Stimulated activated CD4-positive, alpha-beta T cell treated with anti-CD3 and anti-CD28 coated beads, Interleukin-12 subunit alpha, Interleukin-12 subunit beta, amount 100 ng/mL, for 4 hours (primary cell): Measurements from ENCODE around the gene LOX.

Experiments
- DNase-seq: peaks from one replicate; pipeline ENCODE4 v3.0.0-alpha.2; 2020

The LOX gene, protein sequence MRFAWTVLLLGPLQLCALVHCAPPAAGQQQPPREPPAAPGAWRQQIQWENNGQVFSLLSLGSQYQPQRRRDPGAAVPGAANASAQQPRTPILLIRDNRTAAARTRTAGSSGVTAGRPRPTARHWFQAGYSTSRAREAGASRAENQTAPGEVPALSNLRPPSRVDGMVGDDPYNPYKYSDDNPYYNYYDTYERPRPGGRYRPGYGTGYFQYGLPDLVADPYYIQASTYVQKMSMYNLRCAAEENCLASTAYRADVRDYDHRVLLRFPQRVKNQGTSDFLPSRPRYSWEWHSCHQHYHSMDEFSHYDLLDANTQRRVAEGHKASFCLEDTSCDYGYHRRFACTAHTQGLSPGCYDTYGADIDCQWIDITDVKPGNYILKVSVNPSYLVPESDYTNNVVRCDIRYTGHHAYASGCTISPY

DNA sequence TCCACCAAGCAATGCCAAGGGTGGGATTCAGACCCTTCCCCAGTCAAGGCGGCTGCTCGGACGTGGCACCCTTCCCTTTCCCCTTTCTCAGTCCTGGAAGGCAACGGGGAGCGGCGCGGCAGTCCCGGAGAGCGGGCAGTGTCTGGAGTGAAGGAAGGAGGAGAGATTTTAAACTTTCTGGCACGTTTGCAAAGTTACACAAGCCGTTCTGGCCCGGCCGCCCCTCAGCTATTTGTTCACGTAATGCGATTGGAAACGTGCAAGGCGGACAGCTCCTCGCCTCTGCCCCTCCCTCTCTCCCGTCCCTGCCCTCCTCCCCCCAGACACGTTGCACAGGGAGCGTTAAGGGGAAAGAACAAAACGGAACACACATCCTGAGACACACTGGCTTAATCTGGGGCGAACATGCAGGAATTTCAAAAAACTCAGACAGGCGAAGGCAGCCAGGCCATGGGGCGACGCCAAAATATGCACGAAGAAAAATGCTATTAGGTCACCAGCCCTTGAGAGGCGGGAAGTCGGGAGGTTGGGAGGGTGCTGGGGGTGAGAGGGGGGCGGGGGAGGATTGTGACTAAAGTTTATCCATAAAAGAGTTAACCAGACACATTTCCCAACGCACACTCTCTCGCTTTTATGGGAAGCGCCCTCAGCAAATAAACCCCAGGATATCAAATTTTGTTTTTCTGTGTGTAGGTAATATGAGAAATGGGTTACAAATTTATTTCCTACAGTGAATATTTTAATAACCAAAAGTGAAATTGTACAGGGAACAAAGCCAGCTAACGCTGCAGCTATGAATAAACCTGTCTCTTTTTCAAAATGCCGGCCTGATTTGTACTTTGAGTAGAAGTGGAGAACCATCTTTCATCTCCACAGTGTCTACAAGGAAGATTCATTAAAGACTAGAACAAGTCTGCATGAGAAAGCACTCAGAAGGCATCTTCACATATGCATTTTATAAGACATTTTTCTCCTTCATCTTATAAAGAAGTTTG, at the start of gene LOX:
Gene LOX (minus strand): TSS at position 144 of the 995 bp plus-strand sequence. CDS start 274 bp downstream, outside the sequence.
- no peak for DNase-seq

DNA sequence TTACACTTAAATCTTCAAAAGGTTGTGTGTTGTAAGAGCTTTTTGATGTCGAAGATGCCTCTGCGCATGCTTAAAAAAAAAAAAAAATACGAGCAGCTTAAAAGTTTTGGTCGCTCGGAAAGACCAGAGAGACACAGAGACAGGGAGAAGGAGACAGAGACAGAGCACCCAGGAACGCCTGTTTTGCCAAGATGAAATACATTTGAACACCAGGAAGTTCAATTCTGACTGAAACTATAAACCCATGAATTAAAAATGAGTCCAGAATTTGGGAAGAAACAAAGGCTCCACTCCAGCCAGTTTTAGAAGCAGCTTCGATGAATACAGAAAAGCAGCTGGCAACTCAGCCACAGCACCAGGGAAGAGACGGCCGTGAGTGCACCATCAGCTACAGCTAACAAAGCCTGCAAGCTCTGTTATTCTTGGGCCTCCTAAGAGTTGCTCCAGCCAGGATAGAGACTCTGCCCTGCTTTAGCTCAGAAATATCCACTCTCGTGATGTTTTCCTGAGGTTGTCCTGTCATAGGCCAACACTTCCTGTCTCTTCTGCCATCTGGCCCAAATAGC, 48.8 kb upstream of the LOX start:
- DNase-seq = no peak

DNA sequence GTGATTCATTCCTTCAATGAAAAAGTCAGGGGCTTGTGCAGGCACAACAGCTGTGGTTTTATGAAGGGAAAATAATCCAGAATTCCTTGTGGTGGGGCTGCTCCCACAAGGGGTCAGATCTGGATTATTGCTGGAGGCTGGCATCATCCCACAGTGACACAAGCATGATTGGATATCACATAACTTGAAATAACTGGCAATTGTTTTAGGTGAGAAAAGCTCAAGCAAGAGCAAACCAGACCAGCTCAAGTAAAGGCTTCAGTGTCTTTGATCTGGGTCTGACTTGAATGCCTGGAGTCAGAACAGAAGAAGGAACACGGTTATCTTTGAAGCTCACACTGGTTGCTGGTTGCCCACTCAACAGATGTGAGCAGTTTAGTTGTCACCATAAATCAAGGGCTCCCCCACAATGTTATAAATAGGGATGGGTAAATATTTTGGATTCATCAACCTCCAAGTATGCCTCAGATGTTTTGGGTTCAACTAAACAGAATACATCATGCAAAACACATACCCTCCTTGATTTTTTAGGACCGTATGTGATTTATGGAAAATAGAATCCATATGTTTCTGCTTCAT, 48.2 kb upstream of the LOX start:
- DNase-seq = no peak

DNA sequence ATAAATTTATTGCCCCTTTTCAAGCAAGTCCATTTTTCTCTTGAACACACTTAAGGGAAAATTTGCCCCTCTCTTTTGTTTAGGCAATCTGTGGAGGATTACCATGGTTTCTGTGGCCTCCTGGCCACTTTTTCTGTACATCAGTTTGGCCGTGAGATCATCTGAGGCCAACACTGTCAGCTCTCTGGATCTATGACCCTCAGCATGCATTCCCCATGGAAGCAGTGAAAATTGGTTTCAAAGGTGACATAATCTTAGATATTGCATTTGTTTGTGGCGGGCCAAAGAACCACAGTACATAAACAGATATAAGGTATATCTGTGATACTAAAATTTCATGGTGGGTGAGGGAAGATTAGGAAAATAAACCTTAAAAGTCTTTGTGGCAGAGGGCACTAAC, 46.7 kb upstream of the LOX start:
- DNase-seq = no peak

DNA sequence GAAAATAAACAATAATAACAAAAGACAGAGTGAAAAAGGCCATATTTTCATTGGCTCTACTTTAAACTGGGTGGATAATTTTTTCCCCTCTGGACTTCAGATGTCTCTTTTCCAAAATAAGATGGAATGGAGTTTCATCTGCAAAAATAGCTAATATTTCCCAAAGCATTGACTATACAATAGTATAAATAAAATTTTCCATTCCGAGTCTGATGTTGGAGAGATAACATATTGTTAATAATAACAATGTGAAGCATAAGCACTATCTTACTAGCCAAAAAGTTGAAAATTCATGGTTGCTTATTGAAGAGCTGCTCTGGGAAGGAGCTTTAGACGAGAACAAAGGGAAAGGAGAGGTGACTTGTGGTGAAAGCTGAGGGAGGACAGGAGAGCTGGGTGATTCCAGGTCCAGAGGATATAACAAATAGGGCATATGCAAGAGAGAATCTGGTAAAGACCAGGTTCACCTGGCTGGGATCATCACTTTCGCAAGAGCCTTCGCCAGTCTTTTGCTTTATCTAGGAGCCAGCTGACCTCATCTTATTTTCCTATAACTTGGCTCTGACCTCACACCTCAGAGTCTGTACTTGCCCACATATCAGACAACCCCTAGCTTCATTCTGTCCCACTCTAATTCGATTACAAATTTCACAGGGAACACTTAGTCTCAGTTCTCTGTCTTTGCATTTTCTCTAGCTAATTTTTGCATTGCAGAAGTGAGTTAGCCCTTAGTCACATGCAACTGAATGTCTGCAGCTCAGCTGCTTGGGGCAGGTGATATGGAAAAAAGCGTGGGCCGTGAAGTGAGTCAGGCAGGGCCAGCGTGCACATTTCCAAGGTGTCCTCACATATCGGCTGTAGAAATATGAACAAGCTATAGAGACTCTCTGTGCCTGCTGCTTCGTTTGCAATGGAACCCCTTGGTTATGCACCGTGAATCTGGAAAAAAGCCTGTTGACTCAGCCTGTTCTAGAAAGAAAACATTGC, 43.7 kb upstream of the LOX start:
- DNase-seq = no peak

DNA sequence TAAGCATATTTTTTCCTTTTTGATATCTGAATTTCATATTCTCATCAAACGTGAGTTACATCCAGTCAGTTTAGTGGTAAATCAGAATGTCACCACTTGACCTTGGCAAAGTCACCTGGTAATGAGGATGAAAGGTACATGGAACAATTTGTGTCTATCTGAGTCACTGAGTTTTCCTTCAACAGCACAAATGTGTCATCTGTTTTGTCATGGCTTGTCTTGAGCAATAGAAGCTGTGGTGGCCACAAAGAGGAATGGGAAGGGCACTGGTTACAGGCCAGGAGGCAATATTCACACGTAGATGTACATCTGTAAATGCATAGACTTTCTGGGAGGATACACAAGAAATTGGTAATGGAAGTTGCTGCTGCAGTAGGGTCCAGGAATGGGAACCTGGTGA, 42.9 kb upstream of the LOX start:
- DNase-seq = no peak

DNA sequence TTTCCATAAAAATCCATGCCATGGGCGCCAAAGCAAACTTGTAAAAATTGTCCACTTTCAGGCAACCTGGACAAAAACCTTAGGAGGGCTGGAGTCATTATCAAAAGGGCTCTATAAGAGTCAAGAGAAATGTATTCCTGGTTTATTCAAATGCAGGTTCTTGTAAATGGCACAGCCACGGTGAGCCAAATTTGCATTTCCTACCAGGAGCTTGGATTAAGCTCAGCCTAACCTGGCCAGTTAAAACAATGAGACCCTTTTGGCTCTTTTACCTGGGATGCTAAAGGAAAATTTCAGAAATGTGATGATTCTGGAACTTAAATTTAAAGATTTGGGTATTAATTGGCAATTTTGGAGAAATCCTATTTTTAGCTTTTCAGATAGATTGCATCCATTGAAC, 42.4 kb upstream of the LOX start:
- DNase-seq = no peak

DNA sequence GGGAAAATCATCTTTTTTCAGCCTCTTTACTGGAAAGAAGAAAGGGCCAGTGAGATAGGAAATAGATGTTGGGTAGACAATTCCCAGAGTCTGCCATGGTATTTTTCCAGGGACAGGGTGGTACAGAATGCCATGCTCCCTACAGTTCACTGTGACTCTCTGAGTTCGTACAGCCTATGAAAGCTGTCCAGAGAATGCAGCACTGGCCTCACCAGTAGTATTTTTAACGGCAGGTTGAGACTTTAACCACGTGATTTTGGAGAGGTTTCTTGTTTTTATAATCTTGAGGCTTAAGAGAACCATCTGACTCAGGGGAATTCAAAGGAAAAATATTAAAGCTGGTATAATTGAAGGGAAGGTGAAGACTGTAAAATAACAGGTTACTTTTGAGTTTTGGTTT, 41.1 kb upstream of the LOX start:
- no peak for DNase-seq

DNA sequence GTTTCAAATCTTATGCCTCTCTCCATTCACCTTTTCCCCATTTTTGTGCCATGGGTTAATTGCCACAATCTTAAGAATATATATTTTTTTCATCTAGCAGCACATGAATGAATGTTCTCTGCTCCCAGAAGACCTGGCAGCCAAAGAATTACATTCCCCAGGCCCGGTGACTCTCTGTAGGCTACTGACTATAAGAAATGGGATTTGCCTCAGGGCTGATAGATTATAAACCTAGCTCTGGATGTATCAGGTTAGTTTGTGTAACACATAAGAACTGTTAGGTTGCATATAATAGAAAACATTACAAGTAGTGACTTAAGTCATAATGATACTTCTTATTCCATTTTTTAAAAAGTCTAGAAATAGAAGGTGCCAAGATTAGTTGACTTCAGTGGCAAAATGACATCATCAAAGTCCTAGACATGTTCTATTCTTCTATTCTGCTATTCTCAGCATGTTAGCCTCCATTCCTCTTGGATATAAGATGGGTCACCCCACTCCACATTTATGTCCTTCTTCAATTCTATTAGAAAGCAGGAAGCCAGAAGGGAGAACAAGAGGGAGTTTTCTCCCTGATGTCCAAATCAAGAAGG, 40.4 kb upstream of the LOX start:
- DNase-seq = no peak

DNA sequence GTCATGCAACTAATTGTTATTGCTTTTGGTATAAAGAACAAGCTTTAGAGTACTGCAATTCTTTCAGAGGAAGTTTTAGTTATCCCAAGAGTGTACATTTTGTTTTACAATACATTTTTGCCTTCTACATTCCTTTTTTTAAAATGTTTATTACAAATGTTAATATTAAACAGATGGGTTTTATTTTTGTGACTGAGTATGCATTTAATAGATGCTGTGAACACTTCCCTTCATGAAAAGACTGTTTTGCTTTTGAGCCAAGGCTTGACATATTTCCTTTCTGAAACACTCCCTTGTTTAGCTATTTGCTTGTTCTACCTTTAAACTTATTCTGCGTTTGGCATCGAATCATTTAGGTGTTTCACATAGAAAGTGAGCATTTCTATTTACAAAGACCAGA, 36.4 kb upstream of the LOX start:
- DNase-seq = no peak

DNA sequence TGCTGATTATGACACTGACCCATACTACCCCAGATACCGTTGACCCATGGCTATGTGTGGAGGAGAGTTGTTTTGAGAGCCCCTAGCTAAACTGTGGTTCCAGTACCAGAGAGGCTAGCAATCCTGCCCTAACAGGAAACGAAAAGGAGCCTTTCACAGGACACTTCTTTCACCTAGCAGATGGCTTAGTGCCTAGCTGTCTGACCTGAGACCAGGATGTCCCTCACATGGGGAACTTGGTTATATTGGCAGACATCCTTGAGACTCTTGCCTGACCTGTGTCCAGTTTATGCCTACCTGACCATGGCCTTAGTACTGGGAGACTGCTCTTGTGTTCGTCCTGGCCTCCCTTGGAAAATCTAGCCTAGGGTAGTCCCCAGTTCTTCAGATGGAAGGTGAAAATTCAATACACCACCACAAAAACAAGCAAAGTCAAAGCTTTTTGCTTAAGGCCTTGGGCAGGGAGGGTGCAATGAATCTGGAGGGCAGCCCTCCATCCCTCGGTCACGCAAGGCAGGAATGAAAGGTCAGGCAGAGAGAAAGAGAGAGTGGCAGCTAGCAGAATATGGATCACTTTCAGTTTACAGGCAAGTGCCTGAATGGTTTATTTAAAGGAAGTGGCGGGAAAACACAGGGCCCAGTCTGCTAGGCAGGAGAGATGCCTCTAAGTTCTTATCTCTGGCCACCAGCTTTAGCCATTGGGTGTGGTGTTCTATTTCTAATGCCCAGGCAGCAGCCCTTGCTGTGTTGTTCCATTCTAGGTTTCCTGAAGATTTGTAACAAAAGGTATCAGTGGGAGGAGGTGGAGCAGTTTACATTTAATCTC, 34.9 kb upstream of the LOX start:
- DNase-seq = no peak

DNA sequence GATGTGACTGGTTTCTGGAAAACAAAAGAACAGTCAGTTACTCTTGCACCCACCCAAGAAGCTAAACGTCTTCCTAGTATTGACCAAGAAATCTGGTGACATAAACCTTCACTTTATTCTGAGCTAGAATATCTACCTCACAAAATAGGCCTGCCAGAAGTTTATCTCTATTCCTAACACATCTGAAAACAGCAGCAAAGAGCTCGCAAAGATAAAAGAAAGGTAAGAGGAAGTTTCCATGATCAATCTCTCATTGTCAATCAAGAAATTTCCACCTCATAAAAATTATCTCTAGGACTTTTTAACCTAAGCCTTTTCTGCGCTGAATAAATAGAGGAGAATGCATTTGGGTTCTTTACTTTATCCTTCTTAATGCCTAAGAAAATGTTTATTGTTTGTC, 34.0 kb upstream of the LOX start:
- no peak for DNase-seq

DNA sequence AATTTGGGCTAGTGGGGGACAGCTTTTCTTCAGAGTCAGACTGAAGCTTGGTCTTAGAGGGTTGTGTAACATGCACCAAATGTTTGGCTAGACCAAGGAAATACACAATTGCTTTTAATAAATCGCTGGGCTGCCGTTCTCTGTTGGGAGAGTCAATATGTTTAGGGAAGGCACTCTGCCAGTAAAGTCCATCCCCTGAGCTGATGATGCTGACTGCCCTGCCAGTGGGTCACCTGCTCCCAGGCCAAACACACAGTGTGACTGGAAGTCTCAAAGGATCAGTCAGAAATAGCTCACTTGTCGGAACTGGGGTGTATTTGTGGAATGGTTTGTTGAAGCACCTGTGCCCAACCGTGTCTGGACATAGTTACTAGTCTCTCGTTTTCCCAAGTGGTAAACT, 33.4 kb upstream of the LOX start:
- no peak for DNase-seq

DNA sequence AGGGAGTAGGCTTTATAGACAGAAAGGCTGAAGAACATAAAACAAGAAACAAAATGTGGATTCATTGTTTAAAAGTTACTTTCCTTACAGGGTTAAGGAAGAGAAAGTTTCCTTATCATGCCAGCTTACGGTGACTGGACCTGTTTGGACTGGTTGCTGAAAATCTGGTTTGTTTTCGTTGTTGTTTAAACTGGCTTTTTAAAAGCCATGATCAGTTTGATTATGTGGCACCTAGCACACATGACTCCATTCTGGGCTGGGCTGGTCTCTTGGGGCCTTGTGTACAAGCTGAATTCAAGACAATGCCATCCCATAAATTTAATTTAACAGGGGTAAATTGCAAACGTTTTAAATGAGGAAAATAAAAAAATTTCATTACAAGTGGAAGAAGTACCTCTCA, 32.9 kb upstream of the LOX start:
- DNase-seq = no peak

DNA sequence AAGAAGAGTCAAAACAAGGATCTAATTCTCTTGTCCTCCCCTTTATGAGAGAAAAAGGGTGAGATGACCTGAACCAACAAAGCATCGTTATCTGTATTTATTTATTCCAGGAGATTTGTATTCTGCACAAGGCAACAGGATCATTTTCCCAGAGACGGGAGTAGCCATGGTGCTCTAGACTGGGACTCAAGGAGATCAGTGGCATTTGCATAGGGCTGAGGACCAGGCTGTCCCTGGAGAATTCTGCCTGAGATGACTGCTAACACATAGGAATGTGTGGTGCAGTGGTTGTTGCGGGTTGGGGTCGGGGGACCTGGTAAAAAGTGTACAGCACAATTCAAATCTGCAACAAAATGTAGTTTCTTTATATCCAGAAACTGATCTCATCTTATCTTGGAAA, 29.0 kb upstream of the LOX start:
- DNase-seq = no peak

DNA sequence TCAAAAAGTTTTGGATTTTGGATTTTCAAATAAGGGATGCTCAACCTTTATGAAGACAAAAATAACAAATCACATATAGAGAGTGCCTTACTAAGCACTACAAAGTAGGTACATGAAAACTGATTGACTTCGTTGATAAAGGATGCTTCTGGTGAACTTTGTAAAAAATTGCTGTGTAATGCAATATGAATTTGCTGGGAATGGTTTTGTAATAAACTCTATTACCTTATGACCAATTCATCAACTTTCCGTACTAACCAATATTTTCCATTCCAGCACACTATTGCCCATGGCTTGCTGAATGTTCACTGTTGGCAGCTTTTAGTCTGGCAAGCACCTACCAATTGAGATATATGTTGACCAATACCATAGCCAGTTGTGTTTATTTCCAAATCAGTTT, 27.9 kb upstream of the LOX start:
- no peak for DNase-seq

DNA sequence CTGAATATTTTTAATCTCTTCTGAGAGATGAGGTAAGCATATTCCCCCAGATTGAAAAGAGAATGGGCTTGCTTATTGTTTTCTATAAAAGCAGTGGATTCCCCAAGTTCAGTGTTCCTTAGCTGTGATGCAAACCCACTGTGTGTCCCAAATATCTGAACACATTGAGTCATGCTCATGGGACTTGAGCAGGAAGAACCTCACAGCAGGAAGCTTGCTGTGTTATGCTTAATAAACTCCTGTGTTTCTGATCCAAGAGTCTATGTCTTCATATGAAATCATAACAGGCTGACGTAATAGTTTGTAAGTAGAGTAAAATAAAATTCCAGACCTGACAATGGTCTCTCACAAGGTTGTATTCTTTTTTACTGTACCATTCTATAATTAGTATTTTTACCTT, 24.8 kb upstream of the LOX start:
- DNase-seq = no peak

DNA sequence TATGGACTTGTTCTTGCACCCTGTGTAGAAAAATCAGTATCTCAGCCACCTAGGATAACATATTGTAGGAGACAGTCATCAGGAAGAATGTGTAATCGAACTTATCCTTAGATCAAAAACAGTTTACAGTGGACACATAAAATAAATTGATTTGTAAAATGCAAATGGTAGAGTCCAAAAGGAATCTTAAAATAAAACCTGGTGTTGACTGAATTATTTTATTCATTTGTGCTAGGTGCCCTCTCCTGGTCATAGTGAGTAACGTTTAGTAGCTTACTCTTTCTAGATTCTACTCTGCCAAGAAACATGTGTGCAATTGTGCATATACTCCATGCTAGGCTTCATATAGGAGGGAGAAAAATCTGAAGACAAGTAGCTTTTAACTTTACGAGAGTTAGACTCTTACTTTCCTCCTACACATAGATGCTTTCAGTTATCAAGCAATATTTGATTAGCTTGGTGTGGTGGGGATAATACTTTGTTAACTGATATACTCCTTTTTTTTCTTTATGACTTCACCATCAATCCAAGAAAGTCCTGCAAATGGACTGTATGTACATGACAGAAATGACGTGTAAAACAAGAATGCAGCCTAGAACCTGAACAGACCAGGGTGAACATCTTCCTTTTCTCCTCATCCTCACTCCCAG, 23.7 kb upstream of the LOX start:
- no peak for DNase-seq

DNA sequence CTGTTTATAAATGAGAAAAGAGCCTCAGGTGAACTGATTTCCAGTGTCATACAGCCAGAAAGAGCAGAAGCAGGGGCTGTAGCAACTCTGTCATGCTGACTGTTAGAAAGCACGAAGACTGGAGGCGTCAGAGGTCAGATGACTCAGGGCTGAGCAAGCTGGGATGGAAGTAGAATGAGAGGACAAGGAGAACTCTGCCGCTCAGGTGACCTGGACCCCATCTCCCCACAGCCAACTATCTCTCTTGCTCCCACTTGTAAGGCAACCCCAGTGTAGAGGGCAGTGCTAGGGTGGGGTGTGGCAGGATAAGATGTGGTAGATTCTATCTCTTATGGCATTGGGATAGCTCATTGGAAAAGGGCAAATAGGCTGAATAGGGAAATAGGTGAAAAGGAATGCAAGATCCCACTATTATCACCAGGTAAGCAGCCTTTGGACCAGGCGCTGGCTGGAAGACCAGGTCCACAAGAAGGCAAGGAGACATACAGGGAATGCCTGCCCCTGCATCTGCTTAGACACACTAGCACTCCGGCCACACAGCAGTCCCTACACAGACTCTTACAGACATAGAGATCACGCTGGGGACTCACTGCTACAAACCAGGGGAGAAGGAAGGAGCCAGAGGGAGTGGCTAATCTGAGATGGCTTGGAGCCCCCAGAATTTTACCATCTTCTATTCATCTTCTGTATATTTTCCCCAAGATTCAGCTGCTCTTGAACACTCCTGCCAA, 21.2 kb upstream of the LOX start:
- DNase-seq = no peak
